Type B pancreatic cell (in vitro differentiated cells): ENCODE measurements around the gene CDC25C. TPM values are rescaled to one million over a fixed set of nuclear protein-coding genes. Genes with fewer than 3 reads are reported as not detected.

ENCODE experiments used
- DNase-seq: peaks from one replicate; pipeline ENCODE4 v3.0.0; 2021; ENCODE audit warnings: mixed read lengths; ENCODE audit not compliant: unreplicated experiment; ENCODE audit errors: extremely low spot score
- H3K27ac Mint-ChIP-seq: 2 replicates; pipeline ENCODE4 v1.8.0; 2021; ENCODE audit warnings: mild to moderate bottlenecking, mixed read lengths
- H3K27me3 Mint-ChIP-seq: 2 replicates; pipeline ENCODE4 v1.8.0; 2021; ENCODE audit warnings: mixed read lengths
- H3K36me3 Mint-ChIP-seq: 2 replicates; pipeline ENCODE4 v1.8.0; 2021; ENCODE audit warnings: mixed read lengths
- H3K4me1 Mint-ChIP-seq: one replicate; pipeline ENCODE4 v1.8.0; 2021; ENCODE audit warnings: mixed read lengths; ENCODE audit not compliant: unreplicated experiment
- H3K4me3 Mint-ChIP-seq: 2 replicates; pipeline ENCODE4 v1.8.0; 2021; ENCODE audit warnings: mild to moderate bottlenecking, mixed read lengths
- H3K9me3 Mint-ChIP-seq: 2 replicates; pipeline ENCODE4 v1.8.0; 2021; ENCODE audit warnings: mixed read lengths
- CTCF ChIP-seq: fragments of 200-600 bp; sonication (generic); conservative IDR thresholded peaks from 2 replicates; pipeline ENCODE4 v1.5.0; 2021; ENCODE audit warnings: antibody characterized with exemption, mild to moderate bottlenecking
- total RNA-seq: library from RNA; stranded (reverse); gene quantifications from 2 replicates; pipeline ENCODE4 v1.2.1, GENCODE V29; 2021; ENCODE audit warnings: low replicate concordance

CDC25C gene
- total RNA-seq, 1 donor from 2014 or later = 17.2 TPM

DNA sequence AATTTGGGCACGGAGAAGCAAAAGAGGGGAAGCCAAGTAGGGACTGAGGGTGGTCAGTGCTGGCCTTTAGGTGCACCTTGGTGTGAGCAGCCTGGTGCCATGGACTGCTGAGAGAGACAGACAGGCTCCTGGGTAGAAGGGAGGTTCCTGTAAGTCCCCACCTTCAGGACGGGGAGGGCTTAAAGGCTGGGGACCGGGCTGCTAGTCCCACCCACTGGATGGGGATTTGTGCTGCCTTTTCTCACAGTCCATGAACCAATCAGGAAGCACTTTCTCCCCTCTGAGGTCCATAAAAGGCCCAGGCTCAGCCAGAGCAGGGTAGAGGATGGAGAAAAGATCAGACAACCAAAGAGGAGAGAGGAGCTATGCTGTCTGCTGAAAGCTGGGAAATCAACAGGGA, 15.2 kb downstream of the CDC25C start:
- Mint-ChIP-seq H3K27me3 (no peaks in the 10 kb centered on the region), H3K27ac (no peak overlapping the region), H3K4me1 (no peaks in the 10 kb centered on the region), H3K4me3 (no peak overlapping the region), H3K36me3 (peaks cover 10% of the 10 kb centered on the region), H3K9me3 (no peaks in the 10 kb centered on the region)
- DNase-seq = no peak
- TF ChIP-seq CTCF = no peak

DNA sequence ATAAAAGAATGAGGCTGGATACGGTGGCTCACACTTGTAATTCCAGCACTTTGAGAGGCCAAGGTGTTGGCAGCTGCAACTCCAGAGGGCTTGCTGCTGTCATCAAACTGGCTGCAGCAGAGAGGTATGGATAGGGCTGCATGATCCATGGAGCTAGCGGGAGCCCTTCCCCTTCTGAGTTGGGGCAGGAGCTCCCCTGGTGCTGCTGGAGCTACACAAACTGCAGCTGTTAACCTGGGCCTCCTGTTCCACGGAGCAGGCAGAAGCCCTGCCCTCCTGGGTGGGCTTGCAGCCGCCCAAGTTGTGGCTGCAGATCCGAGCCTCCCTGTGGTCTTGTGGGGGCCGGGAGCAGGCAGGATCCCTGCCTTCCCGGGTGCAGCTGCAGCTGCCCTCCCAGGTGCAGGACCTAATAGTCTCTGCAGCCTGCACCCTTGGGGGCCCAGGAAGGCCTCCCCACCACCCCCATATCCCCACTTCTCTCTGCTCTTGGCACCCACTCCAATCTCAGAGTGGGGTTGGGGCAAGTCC, 15.8 kb downstream of the CDC25C start:
- no peak overlapping the region for H3K27ac Mint-ChIP-seq
- H3K4me1 Mint-ChIP-seq = no peaks in the 10 kb centered on the region
- no peak for DNase-seq
- H3K27me3 Mint-ChIP-seq = no peaks in the 10 kb centered on the region
- peaks cover 10% of the 10 kb centered on the region for H3K36me3 Mint-ChIP-seq
- no peaks in the 10 kb centered on the region for H3K9me3 Mint-ChIP-seq
- TF ChIP-seq CTCF = no peak
- H3K4me3 Mint-ChIP-seq = no peak overlapping the region

GRCh38 chr5:138305797-138306196, 25.8 kb downstream of the CDC25C start:
- Mint-ChIP-seq H3K4me3 (no peak overlapping the region), H3K27ac (no peak overlapping the region), H3K4me1 (no peaks in the 10 kb centered on the region), H3K27me3 (no peaks in the 10 kb centered on the region), H3K9me3 (no peaks in the 10 kb centered on the region), H3K36me3 (peaks cover 10% of the 10 kb centered on the region)
- no peak for TF ChIP-seq CTCF
- no peak for DNase-seq

DNA sequence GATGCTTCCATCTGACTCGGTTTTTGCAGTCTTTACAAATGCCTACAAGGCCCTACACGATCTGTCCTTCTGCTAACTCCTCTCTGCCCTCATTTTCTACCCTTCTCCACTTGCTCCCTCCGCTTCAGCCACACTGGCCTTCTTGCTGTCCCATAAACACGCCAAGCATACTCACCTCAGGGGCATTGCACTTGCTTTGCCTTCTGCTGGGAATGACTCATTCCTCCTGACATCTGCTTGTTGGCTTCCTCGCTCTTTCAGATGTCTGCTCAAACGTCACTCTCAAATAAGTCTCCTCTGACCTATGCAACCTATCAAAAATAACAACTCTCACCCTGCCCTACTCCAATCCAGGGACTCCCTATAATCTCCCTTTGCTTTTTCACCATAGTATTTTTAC, 28.2 kb downstream of the CDC25C start:
- no peak for TF ChIP-seq CTCF
- Mint-ChIP-seq H3K27ac (no peak overlapping the region), H3K27me3 (no peaks in the 10 kb centered on the region)

GRCh38 chr5:138289296-138289695, 42.3 kb downstream of the CDC25C start:
- Mint-ChIP-seq H3K27ac (no peak overlapping the region), H3K9me3 (no peaks in the 10 kb centered on the region), H3K4me1 (no peaks in the 10 kb centered on the region), H3K4me3 (no peak overlapping the region), H3K27me3 (no peaks in the 10 kb centered on the region), H3K36me3 (peaks cover 3% of the 10 kb centered on the region)
- TF ChIP-seq CTCF = no peak
- no peak for DNase-seq

More for the DNA sequence above, 28.2 kb downstream of the CDC25C start:
- H3K9me3 Mint-ChIP-seq = no peaks in the 10 kb centered on the region
- no peak for DNase-seq
- H3K36me3 Mint-ChIP-seq = peaks cover 6% of the 10 kb centered on the region
- no peaks in the 10 kb centered on the region for H3K4me1 Mint-ChIP-seq
- H3K4me3 Mint-ChIP-seq = no peak overlapping the region

- TF ChIP-seq CTCF = no peak
- Mint-ChIP-seq H3K27me3 (no peaks in the 10 kb centered on the region), H3K36me3 (no peaks in the 10 kb centered on the region), H3K4me1 (no peaks in the 10 kb centered on the region), H3K4me3 (no peak overlapping the region), H3K27ac (no peak overlapping the region), H3K9me3 (no peaks in the 10 kb centered on the region)
- DNase-seq = no peak
These were observed 44.4 kb downstream of the CDC25C start for GRCh38 chr5:138287246-138287645.
